Lower leg skin (tissue), 4 donors: ENCODE measurements around the gene SPDYC. TPM values are rescaled to one million over a fixed set of nuclear protein-coding genes. Genes with fewer than 3 reads are reported as not detected.

ENCODE experiments used
- DNase-seq, 2 donors: peaks; one replicate each; pipeline ENCODE4 v3.0.0-alpha.2; 2019; ENCODE audit warnings: low spot score in 2 of 2
- H3K4me3 ChIP-seq: fragments of 200-600 bp; sonication (generic); 2 replicates; pipeline ENCODE4 v1.5.1; 2017; ENCODE audit warnings: mild to moderate bottlenecking, low read depth; ENCODE audit not compliant: poor library complexity, severe bottlenecking
- POLR2A ChIP-seq, 2 donors: fragments of 450-650 bp; IDR thresholded peaks; one replicate each; pipeline ENCODE4 v1.6.1; 2016 to 2017; ENCODE audit warnings: antibody characterized with exemption in 2 of 2, mild to moderate bottlenecking in 1 of 2, moderate library complexity in 1 of 2
- WGBS, 2 donors: methylation state at CpG; one replicate each; pipeline ENCODE4 v1.1.5; 2018; 5-methylcytosine and 5-hydroxymethylcytosine counted together
- intact Hi-C: fragments of 100-400 bp; cut with DNase I; formaldehyde crosslinking; loops from one replicate; pipeline ENCODE4 v1.15.0; 2023; ENCODE audit warnings: low total_unique reads
- total RNA-seq, 4 donors: library from RNA; depleted of rRNA; stranded (reverse); fragments of >200 nt; gene quantifications; one replicate each; pipeline ENCODE4 v1.1.0, GENCODE V29; 2016
- TF ChIP-seq, protein P1 (sequence below), 3 donors: fragments of 450-650 bp; IDR thresholded peaks; one replicate each; pipeline ENCODE4 v1.5.1; 2016; ENCODE audit warnings: antibody characterized with exemption in 3 of 3, mild to moderate bottlenecking in 3 of 3, moderate library complexity in 2 of 3

The SPDYC gene
- total RNA-seq, 4 donors from 2014 or later, result not detected

GRCh38 chr11:65160643-65161042 is 9.4 kb upstream of the SPDYC start:
- WGBS, 2 donors, result 78 to 83% methylated on average over 3 of the region's 3 CpGs
- no peak for DNase-seq
- H3K4me3 ChIP-seq, result no peak overlapping the region
- intact Hi-C loops, result no loop called here
- TF ChIP-seq, protein P1, sequence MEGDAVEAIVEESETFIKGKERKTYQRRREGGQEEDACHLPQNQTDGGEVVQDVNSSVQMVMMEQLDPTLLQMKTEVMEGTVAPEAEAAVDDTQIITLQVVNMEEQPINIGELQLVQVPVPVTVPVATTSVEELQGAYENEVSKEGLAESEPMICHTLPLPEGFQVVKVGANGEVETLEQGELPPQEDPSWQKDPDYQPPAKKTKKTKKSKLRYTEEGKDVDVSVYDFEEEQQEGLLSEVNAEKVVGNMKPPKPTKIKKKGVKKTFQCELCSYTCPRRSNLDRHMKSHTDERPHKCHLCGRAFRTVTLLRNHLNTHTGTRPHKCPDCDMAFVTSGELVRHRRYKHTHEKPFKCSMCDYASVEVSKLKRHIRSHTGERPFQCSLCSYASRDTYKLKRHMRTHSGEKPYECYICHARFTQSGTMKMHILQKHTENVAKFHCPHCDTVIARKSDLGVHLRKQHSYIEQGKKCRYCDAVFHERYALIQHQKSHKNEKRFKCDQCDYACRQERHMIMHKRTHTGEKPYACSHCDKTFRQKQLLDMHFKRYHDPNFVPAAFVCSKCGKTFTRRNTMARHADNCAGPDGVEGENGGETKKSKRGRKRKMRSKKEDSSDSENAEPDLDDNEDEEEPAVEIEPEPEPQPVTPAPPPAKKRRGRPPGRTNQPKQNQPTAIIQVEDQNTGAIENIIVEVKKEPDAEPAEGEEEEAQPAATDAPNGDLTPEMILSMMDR (IDR thresholded peaks at IDR 0.05), result no peak
- TF ChIP-seq POLR2A (IDR thresholded peaks at IDR 0.05), result no peak

DNA sequence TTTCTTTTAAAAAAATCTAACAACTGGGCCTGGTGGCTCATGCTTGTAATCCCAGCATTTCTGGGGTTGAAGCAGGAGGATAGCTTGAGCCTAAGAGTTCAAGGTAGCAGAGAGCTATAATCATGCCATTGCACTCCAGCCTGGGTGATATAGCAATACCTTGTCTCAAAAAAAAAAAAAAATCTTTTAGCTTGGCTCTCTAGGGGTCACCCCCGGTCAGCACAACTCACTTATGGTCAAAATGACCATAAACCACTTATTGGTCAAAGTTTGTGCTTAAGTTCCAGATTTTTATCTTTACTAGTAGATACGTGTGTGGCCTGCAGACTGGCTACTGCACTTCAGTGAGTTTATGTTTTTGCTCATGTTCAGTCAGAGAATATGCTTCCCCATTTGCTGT is 6.3 kb upstream of the SPDYC start:
- DNase-seq, result no peak
- no peak for TF ChIP-seq POLR2A (IDR thresholded peaks at IDR 0.05)
- TF ChIP-seq, protein P1 (IDR thresholded peaks at IDR 0.05), result no peak
- 87 to 90% methylated on average over 2 of the region's 2 CpGs for WGBS, 2 donors
- intact Hi-C loops, result no loop called here
- H3K4me3 ChIP-seq, result no peak overlapping the region

GRCh38 chr11:65165410-65166317 is 4.4 kb upstream of the SPDYC start:
- 55 to 62% methylated on average over 31 of the region's 31 CpGs for WGBS, 2 donors
- no peak overlapping the region for H3K4me3 ChIP-seq
- intact Hi-C loops, result no loop called here
- DNase-seq, result no peak
- TF ChIP-seq POLR2A (IDR thresholded peaks at IDR 0.05), result no peak

- no peak for TF ChIP-seq POLR2A (IDR thresholded peaks at IDR 0.05)
- TF ChIP-seq, protein P1 (IDR thresholded peaks at IDR 0.05), result no peak
- DNase-seq, result no peak
- 89 to 93% methylated on average over 3 of the region's 3 CpGs for whole genome bisulfite sequencing, 2 donors
- intact Hi-C loops, result no loop called here
- H3K4me3 ChIP-seq, result no peak overlapping the region
Observed at GRCh38 chr11:65166893-65167292, 3.1 kb upstream of the SPDYC start.

GRCh38 chr11:65167656-65168055 is 2.4 kb upstream of the SPDYC start:
- TF ChIP-seq POLR2A (IDR thresholded peaks at IDR 0.05), result no peak
- TF ChIP-seq, protein P1 (IDR thresholded peaks at IDR 0.05), result no peak
- intact Hi-C loops, result no loop called here
- WGBS, 2 donors, result 97 to 100% methylated on average over 3 of the region's 3 CpGs
- no peak for DNase-seq
- H3K4me3 ChIP-seq, result no peak overlapping the region

GRCh38 chr11:65169164-65169641 is 830 bp upstream of the SPDYC start:
- WGBS, 2 donors, result 75 to 78% methylated on average over 11 of the region's 11 CpGs

More at GRCh38 chr11:65169164-65169641, 830 bp upstream of the SPDYC start:
- DNase-seq, result no peak
- no peak overlapping the region for H3K4me3 ChIP-seq
- TF ChIP-seq, protein P1 (IDR thresholded peaks at IDR 0.05), result no peak
- TF ChIP-seq POLR2A (IDR thresholded peaks at IDR 0.05), result no peak
- intact Hi-C loops, result no loop called here
